SU-DHL-6 (cell line): Measurements from ENCODE around the gene ISG20.
"Not testable (repeated sequence)": the region's sequence is repeated elsewhere in the genome, so short reads cannot be mapped to it uniquely, and the experiment has no call there.

Experiments used
- H2AFZ ChIP-seq: fragments of 200-600 bp; sonication (generic); 2 replicates; pipeline ENCODE4 v1.6.1; 2014; ENCODE audit warnings: low read depth, mild to moderate bottlenecking, moderate library complexity, mixed read lengths, antibody characterized with exemption, low read length; ENCODE audit not compliant: severe bottlenecking
- H3F3A ChIP-seq: fragments of 200-600 bp; shearing (Covaris generic); 2 replicates; pipeline ENCODE4 v1.6.0; 2016; ENCODE audit warnings: antibody characterized with exemption, mild to moderate bottlenecking; ENCODE audit not compliant: insufficient read depth
- H3K27ac ChIP-seq: fragments of 200-600 bp; sonication (generic); 2 replicates; pipeline ENCODE4 v1.5.1; 2016; ENCODE audit warnings: low read depth, mild to moderate bottlenecking, low read length, moderate library complexity, mixed read lengths
- H3K27me3 ChIP-seq: fragments of 200-600 bp; sonication (generic), shearing (Covaris generic); 2 replicates; pipeline ENCODE4 v1.6.0; 2014; ENCODE audit warnings: mild to moderate bottlenecking, low read length
- H3K36me3 ChIP-seq: fragments of 200-600 bp; sonication (generic); 2 replicates; pipeline ENCODE4 v1.6.1; 2014; ENCODE audit warnings: mild to moderate bottlenecking, low read length, mixed read lengths
- H3K4me2 ChIP-seq: fragments of 300-600, 200-600 bp; shearing (Covaris generic), sonication (generic); 2 replicates; pipeline ENCODE4 v1.6.0; 2014; ENCODE audit warnings: low read length, low read depth, mild to moderate bottlenecking; ENCODE audit not compliant: poor library complexity, severe bottlenecking
- H3K4me3 ChIP-seq: fragments of 200-600 bp; sonication (generic); 2 replicates; pipeline ENCODE4 v1.5.1; 2014; ENCODE audit warnings: antibody characterized with exemption, low read length, mild to moderate bottlenecking, mixed read lengths; ENCODE audit not compliant: insufficient read depth, poor library complexity, severe bottlenecking
- H3K79me2 ChIP-seq: fragments of 200-600 bp; sonication (generic); 2 replicates; pipeline ENCODE4 v1.6.1; 2014; ENCODE audit warnings: mild to moderate bottlenecking, low read length, moderate library complexity; ENCODE audit not compliant: insufficient read depth
- H3K9ac ChIP-seq: fragments of 200-600 bp; sonication (generic); 2 replicates; pipeline ENCODE4 v1.7.0; 2014; ENCODE audit warnings: mild to moderate bottlenecking, low read length
- H3K9me2 ChIP-seq: fragments of 200-600 bp; sonication (generic); replicated peaks from 2 replicates; pipeline ENCODE4 v1.6.1; 2014; ENCODE audit warnings: low read length; ENCODE audit not compliant: insufficient read depth
- H3K9me3 ChIP-seq: fragments of 200-600 bp; sonication (generic); 2 replicates; pipeline ENCODE4 v1.6.1; 2014; ENCODE audit warnings: low read length, mixed read lengths; ENCODE audit not compliant: insufficient read depth
- H4K20me1 ChIP-seq: fragments of 200-600 bp; sonication (generic); 2 replicates; pipeline ENCODE4 v1.6.1; 2014; ENCODE audit warnings: low read depth, mild to moderate bottlenecking, antibody characterized with exemption, low read length, moderate library complexity, mixed read lengths
- CTCF ChIP-seq: fragments of 200-600 bp; sonication (generic); IDR thresholded peaks from one replicate; pipeline ENCODE4 v1.5.1; 2017; ENCODE audit warnings: antibody characterized with exemption, mild to moderate bottlenecking, low read length, moderate library complexity; ENCODE audit not compliant: insufficient read depth, poor library complexity, severe bottlenecking
- EZH2phosphoT487 ChIP-seq: fragments of 200-600 bp; sonication (generic), shearing (Covaris generic); conservative IDR thresholded peaks from 2 replicates; pipeline ENCODE4 v1.6.1; 2018; ENCODE audit warnings: mild to moderate bottlenecking, antibody characterized with exemption, low read length, moderate library complexity, mixed read lengths

ISG20 gene

GRCh38 chr15:88630798-88631463, 7.9 kb upstream of the ISG20 start:
- no peak overlapping the region for H3K4me3 ChIP-seq
- H4K20me1 ChIP-seq = peaks cover 19% of the 10 kb centered on the region; the same call in 1 of the 2 replicates
- H3K36me3 ChIP-seq = peaks cover 6% of the 10 kb centered on the region; the same call in 1 of the 2 replicates
- no peaks in the 10 kb centered on the region for H3K9me3 ChIP-seq
- no peaks in the 10 kb centered on the region for H3K9me2 ChIP-seq
- H3K4me2 ChIP-seq = no peak overlapping the region
- H3K27me3 ChIP-seq = no peaks in the 10 kb centered on the region
- H3K27ac ChIP-seq = no peak overlapping the region
- no peak for TF ChIP-seq EZH2phosphoT487
- no peak for TF ChIP-seq CTCF
- H2AFZ ChIP-seq = no peak overlapping the region
- H3F3A ChIP-seq = peaks cover 12% of the 10 kb centered on the region
- peaks cover 30% of the 10 kb centered on the region for H3K79me2 ChIP-seq
- H3K9ac ChIP-seq = no peak overlapping the region

GRCh38 chr15:88631464-88632028, 7.3 kb upstream of the ISG20 start:
- H3K9me3 ChIP-seq = no peaks in the 10 kb centered on the region
- H3K36me3 ChIP-seq = peaks cover 6% of the 10 kb centered on the region; the same call in 1 of the 2 replicates
- H3F3A ChIP-seq = peaks cover 12% of the 10 kb centered on the region
- H3K79me2 ChIP-seq = peaks cover 24% of the 10 kb centered on the region
- no peak overlapping the region for H2AFZ ChIP-seq
- no peak overlapping the region for H3K27ac ChIP-seq
- no peaks in the 10 kb centered on the region for H3K27me3 ChIP-seq
- no peak overlapping the region for H3K9ac ChIP-seq
- H3K4me2 ChIP-seq = no peak overlapping the region
- no peak overlapping the region for H3K4me3 ChIP-seq
- no peaks in the 10 kb centered on the region for H3K9me2 ChIP-seq
- TF ChIP-seq EZH2phosphoT487 (no peak), CTCF (no peak)
- H4K20me1 ChIP-seq = peaks cover 19% of the 10 kb centered on the region; the same call in 1 of the 2 replicates

- H2AFZ ChIP-seq, H3K4me3 ChIP-seq, H3K9ac ChIP-seq, H3K27ac ChIP-seq, H3K4me2 ChIP-seq, H3K9me2 ChIP-seq, H3K27me3 ChIP-seq, H3K9me3 ChIP-seq, H3K36me3 ChIP-seq, H4K20me1 ChIP-seq: not testable (repeated sequence)
- Histone ChIP-seq H3K79me2 (peaks cover 12% of the 10 kb centered on the region), H3F3A (peaks cover 18% of the 10 kb centered on the region)
Observed at GRCh38 chr15:88632797-88633196, 6.0 kb upstream of the ISG20 start.

GRCh38 chr15:88634449-88634848, 4.4 kb upstream of the ISG20 start:
- Histone ChIP-seq H2AFZ (no peak overlapping the region), H3K4me2 (no peak overlapping the region), H3K9me3 (no peaks in the 10 kb centered on the region), H3K9me2 (no peaks in the 10 kb centered on the region), H3K9ac (no peak overlapping the region), H3K27ac (peak overlapping the region; percentile 72; the same call in 1 of the 2 replicates), H3K4me3 (no peak overlapping the region), H4K20me1 (no peaks in the 10 kb centered on the region), H3K27me3 (no peaks in the 10 kb centered on the region), H3K79me2 (no peaks in the 10 kb centered on the region), H3F3A (peaks cover 22% of the 10 kb centered on the region), H3K36me3 (no peaks in the 10 kb centered on the region)
- TF ChIP-seq EZH2phosphoT487 (no peak), CTCF (no peak)
